Adipose tissue (tissue), 3 donors: ENCODE results near the gene RNF130. TPM values are rescaled to one million over a fixed set of nuclear protein-coding genes. Genes with fewer than 3 reads are reported as not detected.
"Not testable (repeated sequence)": the region's sequence is repeated elsewhere in the genome, so short reads cannot be mapped to it uniquely, and the experiment has no call there.

Source experiments
- H3K27ac ChIP-seq: one replicate; pipeline ENCODE4 v1.5.1; 2013; ENCODE audit warnings: low read depth, low read length
- WGBS, 3 donors: extraction: QIAGEN DNeasy Blood & Tissue Kit; methylation state at CpG; one replicate each; pipeline ENCODE4 v1.1.7; 2013; 5-methylcytosine and 5-hydroxymethylcytosine counted together
- polyA plus RNA-seq, 3 donors: library from polyadenylated mRNA; stranded (reverse); fragments of 200-250 nt; gene quantifications; one replicate each; pipeline ENCODE4 v1.2.3, GENCODE V29; 2013
- donor health status: healthy with polysubstance abuse.
- donor health status: Bipolar disorder and iron deficiency.
- donor health status: healthy.

Gene RNF130
- polyA plus RNA-seq, 3 donors: 37.6 to 103 (median 93.2) TPM

DNA sequence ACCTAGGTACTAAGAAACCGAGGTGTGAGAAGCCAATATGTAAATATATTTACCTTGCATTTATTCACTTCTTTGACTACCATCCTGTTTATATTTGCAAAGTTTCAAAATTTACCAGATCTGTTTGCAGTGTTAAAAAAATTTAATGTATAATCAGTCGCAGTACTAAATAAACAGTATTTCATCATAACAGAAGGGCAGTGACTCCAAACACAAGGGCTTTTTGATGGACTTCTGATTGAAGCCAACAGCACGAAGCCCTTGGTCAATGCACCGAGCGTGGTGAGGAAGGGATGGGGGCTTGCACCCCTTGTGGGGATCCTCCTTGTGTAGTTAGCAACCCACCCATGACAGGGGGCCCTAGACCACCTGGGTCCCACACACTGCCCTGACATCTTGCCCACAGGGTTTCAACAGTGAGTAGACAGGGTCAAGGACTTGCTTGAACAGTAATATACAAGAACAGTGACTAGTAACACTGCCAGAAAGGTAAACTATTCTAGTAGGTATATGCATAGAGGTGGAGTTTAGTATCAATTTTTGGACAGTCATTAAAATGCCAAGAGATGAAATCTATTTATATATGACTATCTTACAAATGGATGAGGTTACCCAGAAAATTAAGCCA lies 111.2 kb downstream of the RNF130 start:
- H3K27ac ChIP-seq: no peak overlapping the region
- WGBS, 3 donors: 45 to 94% (median 93%) methylated on average over 5 of the region's 5 CpGs

DNA sequence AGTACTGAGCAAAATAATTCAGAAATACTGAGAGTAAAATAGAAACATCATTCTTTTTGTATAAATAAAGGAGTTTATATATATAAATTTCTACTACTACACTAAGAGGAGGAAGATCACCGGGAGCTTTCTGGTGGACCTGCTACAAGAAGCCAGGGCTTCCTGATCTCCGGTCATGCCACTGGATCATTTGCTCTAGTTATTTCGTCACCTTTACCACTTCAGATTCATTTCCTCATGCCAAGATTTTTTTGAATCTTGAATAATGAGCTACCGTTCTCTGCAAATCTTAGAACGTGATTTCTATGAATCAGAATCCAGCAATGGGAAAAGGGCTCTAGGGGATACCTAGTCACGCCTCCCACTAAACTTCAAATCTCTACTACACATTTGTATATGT lies 111.9 kb downstream of the RNF130 start:
- H3K27ac ChIP-seq: no peak overlapping the region
- 58 to 87% (median 60%) methylated on average over 6 of the region's 6 CpGs for WGBS, 3 donors

DNA sequence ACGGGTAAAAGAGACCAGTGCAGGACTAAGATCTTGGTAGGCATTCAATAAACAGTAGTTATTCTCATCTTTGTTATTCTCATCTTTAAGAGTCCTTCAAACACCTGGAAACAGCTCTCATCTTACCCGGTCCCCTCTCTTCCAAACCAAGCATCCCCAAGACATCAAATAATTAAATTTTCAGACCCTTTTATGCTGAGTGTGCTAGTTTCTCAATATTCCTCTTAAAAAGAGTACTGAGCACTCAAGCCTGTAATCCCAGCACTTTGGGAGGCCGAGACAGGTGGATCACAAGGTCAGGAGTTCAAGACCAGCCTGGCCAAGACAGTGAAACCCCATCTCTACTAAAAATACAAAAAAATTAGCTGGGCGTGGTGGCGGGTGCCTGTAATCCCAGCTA lies 112.4 kb downstream of the RNF130 start:
- H3K27ac ChIP-seq: not testable (repeated sequence)
- WGBS, 3 donors: 94 to 97% (median 97%) methylated on average over 5 of the region's 5 CpGs

DNA sequence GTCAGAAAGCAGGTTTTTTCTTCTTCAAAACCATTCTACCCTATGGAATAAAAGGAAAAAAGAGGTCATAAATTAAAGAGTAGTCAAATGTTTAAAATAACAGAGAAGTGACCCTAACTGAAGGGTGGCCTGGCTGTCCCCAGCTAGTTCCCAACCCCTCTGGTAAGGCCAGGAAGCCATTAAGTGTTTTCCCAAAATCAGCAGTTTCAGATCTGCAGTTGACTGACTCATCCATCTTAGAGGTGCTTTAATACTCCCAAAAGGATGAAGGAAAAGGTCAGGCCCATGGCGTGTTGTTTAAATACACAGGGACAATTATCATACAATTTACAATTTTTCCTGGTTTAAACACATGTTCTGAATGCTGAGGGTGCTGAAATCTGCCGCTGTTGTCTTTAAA lies 115.9 kb downstream of the RNF130 start:
- no peak overlapping the region for H3K27ac ChIP-seq
- WGBS, 3 donors: 77 to 84% (median 79%) methylated on average over 2 of the region's 2 CpGs

DNA sequence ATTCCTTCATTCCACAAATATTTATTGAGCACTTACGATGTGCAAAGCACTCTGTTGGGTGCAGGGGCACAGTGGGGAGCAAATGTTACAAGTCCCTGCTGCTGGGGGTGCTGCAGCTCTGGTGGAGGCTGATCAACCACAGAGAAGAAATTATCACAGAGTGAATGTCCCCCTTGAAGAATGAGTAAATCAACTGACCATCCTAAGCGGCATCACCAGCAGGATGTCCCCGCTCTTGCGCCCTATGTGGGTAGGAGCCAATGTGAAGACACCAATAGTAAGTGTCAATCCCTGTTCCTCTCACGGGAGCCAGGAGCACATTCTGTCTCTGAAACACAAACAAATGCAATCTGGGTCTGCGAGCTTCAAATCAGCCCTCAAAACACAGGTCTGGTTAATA lies 116.5 kb downstream of the RNF130 start:
- WGBS, 3 donors: 90 to 92% (median 92%) methylated on average over 6 of the region's 6 CpGs
- no peak overlapping the region for H3K27ac ChIP-seq

DNA sequence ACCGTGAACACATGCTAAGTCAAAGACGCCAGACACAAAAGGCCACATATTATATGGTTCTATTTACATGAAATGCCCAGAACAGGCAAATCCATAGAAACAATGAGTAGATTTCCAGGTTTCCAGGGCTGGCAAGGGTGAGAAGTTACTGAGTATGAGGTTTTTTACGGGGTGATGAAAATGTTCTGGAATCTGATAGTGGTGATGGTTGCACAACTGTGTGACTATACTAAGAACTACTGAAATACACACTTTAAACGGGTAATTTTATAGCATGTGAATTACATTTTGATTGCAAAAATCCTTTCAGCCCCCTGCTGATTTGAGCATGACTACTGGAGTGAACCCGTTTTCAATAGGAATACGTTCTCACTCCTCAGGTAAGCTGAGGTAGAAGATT lies 117.1 kb downstream of the RNF130 start:
- 92 to 97% (median 96%) methylated on average over 6 of the region's 6 CpGs for WGBS, 3 donors
- H3K27ac ChIP-seq: no peak overlapping the region

DNA sequence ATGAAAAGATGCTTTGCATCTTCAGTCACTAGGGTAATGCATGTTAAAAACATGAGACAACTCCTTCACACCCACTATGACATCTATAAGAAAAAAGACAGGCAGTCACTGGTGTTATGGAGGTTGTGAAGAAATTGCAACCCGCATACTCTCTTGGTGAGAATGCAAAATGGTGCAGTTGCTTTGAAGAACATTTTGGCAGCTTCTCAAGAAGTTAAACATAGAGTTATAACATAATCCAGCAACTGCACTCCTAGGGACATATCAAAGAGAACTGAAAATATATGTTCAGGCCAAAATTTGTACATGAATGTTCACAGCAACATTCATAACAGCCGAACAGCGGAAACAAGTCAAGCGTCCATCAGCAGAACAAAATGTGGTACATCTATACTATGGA lies 117.6 kb downstream of the RNF130 start:
- no peak overlapping the region for H3K27ac ChIP-seq

DNA sequence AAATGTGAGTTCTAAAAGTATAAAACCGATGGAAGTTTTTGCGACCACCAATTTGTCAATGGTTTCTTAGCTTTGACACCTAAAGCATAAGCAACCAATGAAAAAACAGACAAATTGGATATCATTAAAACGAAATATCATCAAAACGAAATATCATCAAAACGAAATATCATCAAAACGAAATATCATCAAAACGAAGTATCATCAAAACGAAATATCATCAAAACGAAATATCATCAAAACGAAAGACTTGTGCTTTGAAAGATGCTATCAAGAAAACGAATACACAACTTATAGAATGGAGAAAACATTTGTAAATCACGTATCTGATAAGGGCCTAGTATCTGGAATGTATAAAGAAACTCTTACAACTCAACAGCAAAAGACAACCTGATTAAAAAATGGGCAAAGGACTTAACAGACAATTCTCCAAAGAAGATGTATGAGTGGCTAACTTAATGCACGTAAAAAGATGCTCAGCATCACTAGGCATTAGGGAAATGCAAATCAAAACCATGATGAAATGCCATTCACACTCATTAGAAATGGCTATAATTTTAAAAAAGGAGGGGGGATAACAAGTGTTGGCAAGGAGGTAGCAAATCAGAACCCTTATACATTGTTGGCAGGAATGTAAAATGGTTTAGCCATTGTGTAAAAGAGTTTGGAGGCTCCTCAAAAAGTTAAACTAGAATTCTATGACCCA lies 134.4 kb downstream of the RNF130 start:
- no peak overlapping the region for H3K27ac ChIP-seq
- WGBS, 3 donors: 93 to 95% (median 94%) methylated on average over 13 of the region's 13 CpGs

More for the DNA sequence above, 117.6 kb downstream of the RNF130 start:
- WGBS, 3 donors: 90 to 95% (median 94%) methylated on average over 4 of the region's 4 CpGs

DNA sequence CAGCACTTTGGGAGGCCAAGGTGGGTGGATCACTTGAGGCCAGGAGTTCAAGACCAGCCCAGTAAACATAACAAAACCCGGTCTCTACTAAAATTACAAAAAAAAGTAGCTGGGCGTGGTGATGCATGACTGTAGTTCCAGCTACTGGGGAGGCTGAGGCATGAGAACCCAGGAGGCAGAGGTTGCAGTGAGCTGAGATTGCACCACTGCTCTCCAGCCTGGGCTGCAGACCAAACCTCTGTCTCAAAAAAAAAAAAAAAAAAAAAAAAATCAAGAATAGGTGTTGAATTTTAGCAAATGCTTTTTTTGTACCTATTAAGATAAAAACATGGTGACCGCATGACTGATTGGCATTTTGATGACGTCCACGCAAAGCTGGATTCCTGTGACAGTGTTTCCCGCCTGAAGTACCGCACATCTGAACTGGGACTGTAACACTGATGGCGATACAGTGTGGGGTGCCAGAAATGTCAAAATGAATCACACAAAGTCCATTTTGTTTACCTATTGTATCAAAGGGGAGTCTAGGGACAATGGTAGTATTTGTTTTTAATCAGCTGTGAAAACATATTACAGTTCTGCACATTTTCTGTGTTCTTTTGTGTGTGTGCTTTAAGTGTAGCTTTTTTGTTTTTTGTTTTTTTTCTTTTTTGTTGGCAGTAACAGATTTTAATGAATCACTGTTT lies 140.6 kb downstream of the RNF130 start:
- WGBS, 3 donors: 65 to 96% (median 88%) methylated on average over 8 of the region's 8 CpGs
- no peak overlapping the region for H3K27ac ChIP-seq

DNA sequence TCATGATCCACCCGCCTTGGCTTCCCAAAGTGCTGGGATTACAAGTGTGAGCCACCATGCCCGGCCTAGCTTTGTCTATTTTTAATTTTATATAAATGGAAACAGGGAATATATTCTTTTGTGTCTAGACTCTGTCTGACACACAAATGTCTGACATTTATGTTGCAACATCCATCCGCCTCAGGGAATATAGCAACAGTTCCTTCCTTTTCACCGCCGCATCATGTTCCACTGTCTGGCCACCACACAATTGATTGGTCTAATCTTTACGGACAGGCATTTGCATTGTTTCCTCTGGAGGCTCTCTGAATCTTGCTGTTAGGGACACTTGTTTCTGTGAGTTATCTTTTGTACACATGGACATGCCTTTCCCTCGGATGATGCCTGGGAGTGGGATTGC lies 143.7 kb downstream of the RNF130 start:
- WGBS, 3 donors: 61 to 86% (median 76%) methylated on average over 7 of the region's 7 CpGs
- no peak overlapping the region for H3K27ac ChIP-seq

DNA sequence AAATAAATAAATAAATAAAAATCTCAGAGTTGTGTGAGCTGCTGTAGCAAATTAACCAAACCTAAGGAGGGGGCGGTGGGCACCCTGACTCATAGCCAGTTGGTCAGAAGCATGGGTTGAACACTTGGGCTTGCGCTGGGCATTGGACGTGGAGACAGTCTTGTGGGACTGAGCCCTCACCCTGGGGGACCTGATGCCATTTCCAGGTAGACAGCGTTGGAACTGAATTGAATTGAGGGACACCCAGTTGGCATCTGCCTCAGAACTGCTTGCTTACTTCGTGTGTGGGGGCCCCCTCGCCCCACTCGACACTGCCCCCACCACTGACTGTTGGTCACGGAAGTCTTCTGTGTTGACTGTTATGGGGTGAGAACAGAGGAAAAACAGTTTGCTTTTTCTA lies 144.9 kb downstream of the RNF130 start:
- WGBS, 3 donors: 85 to 92% (median 90%) methylated on average over 8 of the region's 8 CpGs

DNA sequence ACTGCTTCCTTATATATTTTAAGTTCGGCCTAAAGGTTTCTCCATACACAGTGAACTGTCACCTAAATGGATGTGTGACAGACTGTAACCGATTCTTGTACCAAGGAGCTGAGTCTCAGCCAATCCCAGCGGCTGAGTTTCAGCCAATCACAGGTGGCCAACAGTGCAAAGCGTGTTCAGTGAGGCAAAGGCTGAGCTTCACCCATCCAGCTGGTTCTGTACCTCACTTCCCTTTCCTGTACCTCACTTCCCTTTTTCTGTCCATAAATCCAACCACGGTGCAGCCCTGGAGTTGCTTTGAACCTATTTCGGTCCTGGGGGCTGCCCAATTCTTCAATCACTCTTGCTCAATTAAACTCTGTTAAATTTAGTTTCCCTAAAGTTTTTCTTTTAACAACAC lies 148.1 kb downstream of the RNF130 start:
- 64 to 86% (median 67%) methylated on average over 6 of the region's 6 CpGs for WGBS, 3 donors
- no peak overlapping the region for H3K27ac ChIP-seq

More for the DNA sequence above, 144.9 kb downstream of the RNF130 start:
- H3K27ac ChIP-seq: no peak overlapping the region

DNA sequence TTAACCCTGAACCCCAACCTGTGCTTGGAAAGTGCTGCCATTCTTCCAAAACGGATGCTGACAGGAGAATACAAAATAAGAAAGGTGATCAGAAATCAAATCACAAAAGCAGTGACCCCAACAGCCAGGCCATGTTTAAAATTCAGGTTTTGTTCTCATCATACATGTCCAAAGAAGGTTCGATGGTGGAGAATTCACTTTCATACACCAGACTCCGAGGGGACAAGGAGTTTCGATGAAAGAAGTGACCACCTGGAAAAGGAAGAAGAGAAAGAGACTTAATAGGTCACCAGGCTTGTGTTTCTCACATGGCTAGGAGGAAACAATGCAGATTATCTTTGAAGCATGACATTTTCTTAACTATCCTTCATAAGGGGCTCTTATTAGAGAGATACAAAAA lies 151.4 kb downstream of the RNF130 start:
- WGBS, 3 donors: 82 to 90% (median 89%) methylated on average over 4 of the region's 4 CpGs
- no peak overlapping the region for H3K27ac ChIP-seq

DNA sequence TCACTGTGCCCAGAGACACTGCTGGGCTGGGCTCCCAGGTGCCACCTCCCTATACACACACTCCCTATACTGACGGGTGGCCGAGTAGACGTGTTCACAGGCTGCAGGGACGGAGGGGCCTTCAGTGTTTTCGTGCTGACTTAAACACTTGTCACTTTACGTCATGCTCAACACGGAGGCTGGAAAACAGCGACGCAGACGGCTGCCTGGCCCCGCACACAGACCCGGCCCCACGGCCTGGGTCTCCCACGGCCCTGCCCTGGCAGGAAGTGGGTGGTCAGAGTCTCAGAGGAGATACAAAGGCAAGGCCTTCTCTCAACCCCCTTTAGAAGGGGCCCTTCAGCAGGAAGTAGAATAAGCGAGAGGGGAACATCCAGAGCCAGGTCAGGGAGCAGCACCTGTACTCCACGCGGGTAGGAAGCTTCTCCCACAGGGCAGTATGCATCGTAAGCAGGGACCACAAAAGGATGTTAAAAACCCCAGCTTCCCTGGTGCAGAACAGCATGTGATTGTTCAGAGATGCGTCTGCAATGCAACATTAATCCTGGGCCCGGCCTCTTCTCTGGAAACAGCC lies 152.0 kb downstream of the RNF130 start:
- H3K27ac ChIP-seq: no peak overlapping the region
- 80 to 90% (median 83%) methylated on average over 20 of the region's 20 CpGs for WGBS, 3 donors

DNA sequence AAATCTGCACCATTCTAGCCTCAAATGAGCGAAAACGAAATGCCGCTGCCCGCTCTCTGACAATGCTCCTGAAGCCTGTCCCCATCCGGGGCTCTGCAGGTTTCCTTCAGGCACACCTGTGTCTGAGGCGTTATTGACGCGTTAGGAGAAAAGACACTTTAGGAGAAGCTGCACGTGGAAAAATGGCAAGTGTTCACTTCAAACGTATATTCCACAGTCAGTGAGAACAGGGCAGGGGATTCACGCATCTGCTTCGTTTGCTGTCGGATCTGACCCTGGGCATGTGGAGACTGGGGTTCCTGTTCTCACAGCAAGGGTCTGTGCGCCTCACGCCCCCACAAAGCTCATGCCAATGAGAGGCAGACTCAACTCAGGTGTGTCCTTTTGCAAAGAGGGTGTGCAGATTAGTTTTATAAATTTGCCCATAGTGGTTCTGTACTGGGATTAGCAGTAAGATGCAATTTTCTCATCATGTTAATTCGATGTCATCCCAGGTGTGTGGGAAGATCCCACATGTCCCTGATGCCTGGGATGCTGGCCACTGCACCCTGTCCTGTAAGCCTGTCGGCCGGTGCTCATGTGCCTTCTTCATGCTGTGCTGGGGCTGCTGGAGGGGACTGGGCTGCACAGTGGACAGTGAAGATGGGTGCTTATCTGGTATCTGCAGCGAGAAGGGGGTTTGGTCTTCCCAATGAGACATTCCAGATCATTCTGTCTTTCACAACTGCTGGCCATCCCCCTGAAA lies 152.6 kb downstream of the RNF130 start:
- WGBS, 3 donors: 91 to 94% (median 92%) methylated on average over 19 of the region's 19 CpGs
- H3K27ac ChIP-seq: no peak overlapping the region

DNA sequence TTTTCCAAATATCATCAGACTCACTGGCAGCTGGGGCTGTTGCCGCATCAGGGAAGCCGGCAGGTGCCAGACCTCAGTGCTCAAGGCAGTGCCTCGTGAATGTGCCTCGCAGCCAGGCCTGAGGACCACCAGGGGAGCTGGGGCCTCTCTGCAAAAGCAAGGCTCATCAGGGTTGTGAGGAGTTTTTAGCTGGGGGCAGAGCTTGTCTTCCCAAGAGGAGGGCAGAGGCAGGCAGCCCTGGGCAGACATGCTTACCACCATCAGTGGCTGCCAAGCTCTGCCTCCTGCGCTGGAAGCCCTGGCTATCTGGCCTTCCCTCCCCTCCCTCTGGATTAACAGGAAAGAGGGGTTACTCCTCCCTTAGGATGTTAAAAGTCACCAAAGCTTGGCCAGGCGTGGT lies 155.0 kb downstream of the RNF130 start:
- 85 to 90% (median 87%) methylated on average over 6 of the region's 6 CpGs for WGBS, 3 donors
- no peak overlapping the region for H3K27ac ChIP-seq

DNA sequence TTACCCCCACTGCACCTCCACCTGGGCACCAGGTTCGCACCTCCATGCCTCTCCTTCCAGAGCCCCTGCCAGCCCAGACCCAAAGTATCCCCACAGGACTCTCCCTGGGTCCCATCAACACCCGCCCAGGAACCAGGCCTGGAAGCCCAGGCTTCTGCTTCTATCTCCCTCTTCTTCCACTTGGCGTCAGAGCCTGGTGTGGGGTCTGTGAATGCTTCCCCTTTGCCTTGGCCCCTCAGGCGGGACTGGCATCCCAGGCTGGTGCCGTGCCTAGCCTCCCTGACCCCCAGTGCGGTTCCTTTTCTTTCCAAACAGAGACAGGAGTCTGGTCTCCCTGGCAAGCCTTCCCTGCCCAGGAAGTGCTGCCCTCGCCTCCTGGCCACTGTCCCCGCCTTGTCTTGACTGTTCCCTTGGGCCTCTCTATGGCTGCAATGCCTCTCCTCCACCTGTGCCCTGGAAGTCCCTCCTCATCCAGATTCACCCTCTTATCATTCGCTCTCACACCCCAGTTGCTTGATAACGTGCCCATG lies 156.1 kb downstream of the RNF130 start:
- 82 to 92% (median 89%) methylated on average over 10 of the region's 10 CpGs for WGBS, 3 donors
- H3K27ac ChIP-seq: no peak overlapping the region

DNA sequence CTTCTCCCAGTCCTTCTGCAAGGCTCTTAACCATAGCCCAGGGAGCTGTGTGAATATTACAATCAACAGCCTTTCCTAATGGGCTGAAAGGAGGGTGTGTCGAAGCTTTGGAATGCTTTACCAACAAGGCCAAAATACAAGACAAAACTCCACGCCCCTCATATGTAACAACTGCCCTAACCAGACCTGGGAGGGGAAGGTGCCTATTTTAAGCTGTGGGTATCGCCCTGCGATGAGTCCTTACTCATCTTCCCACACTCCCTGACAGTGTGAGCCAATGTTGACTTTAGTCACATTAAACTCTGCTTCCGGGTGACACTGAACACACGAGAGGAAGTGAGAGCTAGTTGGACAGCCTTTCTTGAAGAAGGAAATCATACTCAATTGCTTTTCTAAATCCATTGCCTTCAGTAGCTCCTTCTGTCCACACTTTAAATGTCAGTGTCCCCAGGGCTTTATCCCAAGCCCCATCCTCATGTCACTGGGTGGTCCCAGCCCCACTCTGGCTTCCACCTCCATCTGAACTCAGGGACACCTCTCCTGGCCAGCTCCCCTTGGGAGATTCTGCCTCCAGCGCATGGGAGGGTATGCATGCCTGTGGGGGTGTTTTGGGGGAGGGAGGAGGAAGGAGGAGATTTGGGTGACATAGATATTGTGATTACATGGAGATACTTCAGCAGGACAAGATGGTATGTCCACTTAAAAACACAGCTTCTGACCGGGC lies 157.4 kb downstream of the RNF130 start:
- WGBS, 3 donors: 53 to 76% (median 54%) methylated on average over 8 of the region's 8 CpGs
- no peak overlapping the region for H3K27ac ChIP-seq
